Fibroblast of lung (primary cell): Measurements from ENCODE around the gene PSD4. TPM values are rescaled to one million over a fixed set of nuclear protein-coding genes. Genes with fewer than 3 reads are reported as not detected.

Experiments used
- DNase-seq, 2 donors: peaks; one replicate each; pipeline versions ENCODE4 v3.0.0 to v3.0.0-alpha.2; 2010; ENCODE audit warnings: low read depth in 2 of 2
- H2AFZ ChIP-seq: 2 replicates; pipeline ENCODE4 v1.5.1; 2012; ENCODE audit warnings: low read length, control low read depth, inconsistent platforms
- H3K27ac ChIP-seq: 2 replicates; pipeline ENCODE4 v1.5.1; 2011; ENCODE audit warnings: low read length, control low read depth; ENCODE audit not compliant: insufficient read depth
- H3K27me3 ChIP-seq: 2 replicates; pipeline ENCODE4 v1.5.1; 2011; ENCODE audit warnings: mild to moderate bottlenecking, low read length; ENCODE audit not compliant: control insufficient read depth, insufficient read depth
- H3K36me3 ChIP-seq: 2 replicates; pipeline ENCODE4 v1.5.1; 2011; ENCODE audit warnings: low read length; ENCODE audit not compliant: control insufficient read depth, insufficient read depth
- H3K4me1 ChIP-seq: 2 replicates; pipeline ENCODE4 v1.5.1; 2011; ENCODE audit warnings: low read length; ENCODE audit not compliant: control insufficient read depth, insufficient read depth; ENCODE audit errors: extremely low read depth
- H3K4me2 ChIP-seq: 2 replicates; pipeline ENCODE4 v1.5.1; 2011; ENCODE audit warnings: low read length, control low read depth; ENCODE audit not compliant: insufficient read depth; ENCODE audit errors: extremely low read depth
- H3K4me3 ChIP-seq, 4 experiments: fragments of 200-600 bp in 1 of 4; sonication (generic) in 1 of 4; replicated peaks in 1 of 4; 2 replicates each; pipeline ENCODE4 v1.5.1; 2011 to 2016; ENCODE audit warnings: low read length in 4 of 4, low read depth in 3 of 4, mild to moderate bottlenecking in 3 of 4, control low read depth in 2 of 4, inconsistent platforms in 1 of 4, mixed read lengths in 1 of 4; ENCODE audit not compliant: insufficient read depth in 1 of 4; ENCODE audit errors: control extremely low read depth in 1 of 4
- H3K79me2 ChIP-seq: 2 replicates; pipeline ENCODE4 v1.5.1; 2012; ENCODE audit warnings: mild to moderate bottlenecking, low read length, inconsistent platforms; ENCODE audit not compliant: control insufficient read depth, insufficient read depth
- H3K9ac ChIP-seq: 2 replicates; pipeline ENCODE4 v1.5.1; 2011; ENCODE audit warnings: mild to moderate bottlenecking, low read length, control low read depth; ENCODE audit not compliant: insufficient read depth
- H3K9me3 ChIP-seq: 2 replicates; pipeline ENCODE4 v1.5.1; 2012; ENCODE audit warnings: low read depth, low read length; ENCODE audit not compliant: control insufficient read depth, insufficient read depth
- H4K20me1 ChIP-seq: 2 replicates; pipeline ENCODE4 v1.5.1; 2011; ENCODE audit warnings: low read length; ENCODE audit not compliant: control insufficient read depth, insufficient read depth; ENCODE audit errors: extremely low read depth
- CTCF ChIP-seq, 2 donors: IDR thresholded peaks in 1 of 2; conservative IDR thresholded peaks in 1 of 2; 1 replicate in 1 of 2; 2 replicates in 1 of 2; pipeline ENCODE4 v1.5.1; 2011 to 2012; ENCODE audit warnings: low read length in 2 of 2, control low read depth in 1 of 2, inconsistent platforms in 1 of 2, low read depth in 1 of 2, mild to moderate bottlenecking in 1 of 2
- EZH2 ChIP-seq: IDR thresholded peaks from 2 replicates; pipeline ENCODE4 v1.5.1; 2012; ENCODE audit warnings: low read length, control low read depth, mild to moderate bottlenecking; ENCODE audit errors: missing control alignments
- polyA plus RNA-seq, 2 donors: library from polyadenylated mRNA; depleted of rRNA in 1 of 2; stranded (reverse) in 1 of 2; unstranded in 1 of 2; fragments of >200 nt; gene quantifications; 2 replicates each; pipeline ENCODE4 v1.2.1, GENCODE V29; 2011 to 2012; ENCODE audit warnings: missing spikeins in 1 of 2
- total RNA-seq: library from RNA; depleted of rRNA; stranded (reverse); fragments of >200 nt; gene quantifications from 2 replicates; pipeline ENCODE4 v1.2.1, GENCODE V29; 2014

Gene PSD4
- total and polyA plus RNA-seq, 2 donors (not counting 1 experiment from before 2014, with no cell fraction given) = 1.0 to 6.1 TPM

GRCh38 chr2:113149553-113150257 is 24.1 kb upstream of the PSD4 start:
- no peaks in the 10 kb centered on the region for H4K20me1 ChIP-seq

GRCh38 chr2:113150258-113150601 is 23.5 kb upstream of the PSD4 start:
- DNase-seq = no peak
- Histone ChIP-seq H3K27ac (no peak overlapping the region), H3K4me1 (no peaks in the 10 kb centered on the region), H3K4me2 (no peak overlapping the region), H3K79me2 (no peaks in the 10 kb centered on the region), H4K20me1 (no peaks in the 10 kb centered on the region), H2AFZ (no peak overlapping the region), H3K4me3 (no peak overlapping the region), H3K9me3 (no peaks in the 10 kb centered on the region), H3K9ac (no peak overlapping the region), H3K36me3 (no peaks in the 10 kb centered on the region), H3K27me3 (peaks cover 2% of the 10 kb centered on the region)
- no peak for TF ChIP-seq CTCF (conservative IDR thresholded peaks at IDR 0.05 in 1 of 2, IDR thresholded peaks at IDR 0.05 in 1 of 2; ENCODE audit: low read depth in 1 of 2, low read length in 2 of 2)
- TF ChIP-seq EZH2 = no peak

More at GRCh38 chr2:113149553-113150257, 24.1 kb upstream of the PSD4 start:
- no peak overlapping the region for H3K4me2 ChIP-seq
- no peak for TF ChIP-seq EZH2
- no peak for TF ChIP-seq CTCF (conservative IDR thresholded peaks at IDR 0.05 in 1 of 2, IDR thresholded peaks at IDR 0.05 in 1 of 2; ENCODE audit: low read depth in 1 of 2, low read length in 2 of 2)
- H3K4me3 ChIP-seq = no peak overlapping the region
- H3K79me2 ChIP-seq = no peaks in the 10 kb centered on the region
- H3K36me3 ChIP-seq = no peaks in the 10 kb centered on the region
- H3K27me3 ChIP-seq = peaks cover 2% of the 10 kb centered on the region
- no peaks in the 10 kb centered on the region for H3K4me1 ChIP-seq
- no peak for DNase-seq
- H3K27ac ChIP-seq = no peak overlapping the region
- no peaks in the 10 kb centered on the region for H3K9me3 ChIP-seq
- H3K9ac ChIP-seq = no peak overlapping the region
- H2AFZ ChIP-seq = no peak overlapping the region

GRCh38 chr2:113155331-113155730 is 18.4 kb upstream of the PSD4 start:
- H3K79me2 ChIP-seq = no peaks in the 10 kb centered on the region
- H3K9me3 ChIP-seq = no peaks in the 10 kb centered on the region
- no peak overlapping the region for H3K27ac ChIP-seq
- H3K36me3 ChIP-seq = no peaks in the 10 kb centered on the region
- no peak overlapping the region for H3K4me3 ChIP-seq
- TF ChIP-seq EZH2 (no peak), CTCF (conservative IDR thresholded peaks at IDR 0.05 in 1 of 2, IDR thresholded peaks at IDR 0.05 in 1 of 2; ENCODE audit: low read depth in 1 of 2, low read length in 2 of 2) (no peak)
- no peak overlapping the region for H3K4me2 ChIP-seq
- H3K27me3 ChIP-seq = no peaks in the 10 kb centered on the region
- H4K20me1 ChIP-seq = no peaks in the 10 kb centered on the region
- peaks cover 5% of the 10 kb centered on the region for H3K4me1 ChIP-seq
- DNase-seq = no peak
- no peak overlapping the region for H3K9ac ChIP-seq
- no peak overlapping the region for H2AFZ ChIP-seq
